Naive thymus-derived CD8-positive, alpha-beta T cell (primary cell): ENCODE results near the gene PYGB. TPM values are rescaled to one million over a fixed set of nuclear protein-coding genes. Genes with fewer than 3 reads are reported as not detected.

ENCODE experiments used
- ATAC-seq, 2 donors: fragments of 150-1000 bp; cut with Tn5 transposase in 1 of 2; sonication (Bioruptor Pico), chemical (Tn5 transposase) in 1 of 2; 1 replicate in 1 of 2; 2 replicates in 1 of 2; pipeline ENCODE4 v1.10.0; 2021; ENCODE audit warnings: mild to moderate bottlenecking in 2 of 2, moderate library complexity in 2 of 2
- POLR2A ChIA-PET: fragments of 350-600 bp; sonication (Branson Sonifier 250); formaldehyde crosslinking; loops from one replicate; lab custom pipeline; 2021; ENCODE audit warnings: antibody characterized with exemption; lab: Charles Lee
- DNase-seq, 10 donors: peaks; one replicate each; pipeline versions ENCODE4 v3.0.0 to v3.0.0-alpha.2; 2020 to 2022
- H3K27ac Mint-ChIP-seq, 10 donors: one replicate each; pipeline ENCODE4 v1.8.0; 2020 to 2022; ENCODE audit warnings: mild to moderate bottlenecking in 10 of 10, mixed read lengths in 10 of 10, moderate library complexity in 4 of 10, inconsistent platforms in 1 of 10
- H3K27me3 Mint-ChIP-seq, 5 donors: one replicate each; pipeline ENCODE4 v1.8.0; 2021 to 2022; ENCODE audit warnings: mixed read lengths in 5 of 5
- H3K36me3 Mint-ChIP-seq, 3 donors: one replicate each; pipeline ENCODE4 v1.8.0; 2020 to 2022; ENCODE audit warnings: mixed read lengths in 3 of 3, mild to moderate bottlenecking in 2 of 3, inconsistent platforms in 1 of 3
- H3K4me1 Mint-ChIP-seq, 4 donors: one replicate each; pipeline ENCODE4 v1.8.0; 2021 to 2022; ENCODE audit warnings: mixed read lengths in 4 of 4
- H3K4me3 Mint-ChIP-seq, 10 donors: one replicate each; pipeline ENCODE4 v1.8.0; 2020 to 2022; ENCODE audit warnings: mild to moderate bottlenecking in 10 of 10, mixed read lengths in 10 of 10, moderate library complexity in 6 of 10, inconsistent platforms in 1 of 10
- H3K9me3 Mint-ChIP-seq, 9 donors: one replicate each; pipeline ENCODE4 v1.8.0; 2020 to 2022; ENCODE audit warnings: mixed read lengths in 9 of 9, mild to moderate bottlenecking in 3 of 9, inconsistent platforms in 1 of 9, moderate library complexity in 1 of 9
- polyA plus RNA-seq, 3 donors: library from polyadenylated mRNA; unstranded; fragments of 300-500 nt; fragmentation: Illumina TruSeq; gene quantifications; one replicate each; pipeline ENCODE4 v1.2.3, GENCODE V29; 2021
- total RNA-seq, 8 experiments: library from RNA in 2 of 8; stranded (reverse) in 2 of 8; gene quantifications; one replicate each; pipeline ENCODE4 v1.2.3 and lab custom pipeline; 2021 to 2026

PYGB gene
- total and polyA plus RNA-seq, 5 experiments from 2014 or later: 39.9 to 107 (median 54.4) TPM

- Mint-ChIP-seq H3K27ac (peak overlapping the region in 4 of 10 donors; percentile 37 to 81 (median 40)), H3K4me1 (peaks cover 2 to 19% (median 6%) of the 10 kb centered on the region in 4 donors), H3K4me3 (no peak overlapping the region), H3K9me3 (no peaks in the 10 kb centered on the region), H3K27me3 (no peaks in the 10 kb centered on the region), H3K36me3 (peaks cover 0 to 71% (median 7%) of the 10 kb centered on the region in 3 donors)
- DNase-seq: peak in 1 of 10 donors; percentile 52
- POLR2A ChIA-PET: no interaction called here
- no peak for ATAC-seq
Observed at GRCh38 chr20:25284131-25284601, 36.3 kb downstream of the PYGB start.

GRCh38 chr20:25285091-25285647 is 37.3 kb downstream of the PYGB start:
- Mint-ChIP-seq H3K27ac (peak overlapping the region in 4 of 10 donors; percentile 9 to 70 (median 64)), H3K9me3 (no peaks in the 10 kb centered on the region), H3K4me3 (no peak overlapping the region), H3K36me3 (peaks cover 0 to 75% (median 7%) of the 10 kb centered on the region in 3 donors), H3K27me3 (no peaks in the 10 kb centered on the region), H3K4me1 (peaks cover 2 to 19% (median 6%) of the 10 kb centered on the region in 4 donors)
- DNase-seq: peak in 1 of 10 donors; percentile 59
- no peak for ATAC-seq
- POLR2A ChIA-PET: no interaction called here

- POLR2A ChIA-PET: no interaction called here
- DNase-seq: peak in 1 of 10 donors; percentile 37
- no peak for ATAC-seq
Observed at GRCh38 chr20:25285856-25286798, 38.2 kb downstream of the PYGB start.

DNA sequence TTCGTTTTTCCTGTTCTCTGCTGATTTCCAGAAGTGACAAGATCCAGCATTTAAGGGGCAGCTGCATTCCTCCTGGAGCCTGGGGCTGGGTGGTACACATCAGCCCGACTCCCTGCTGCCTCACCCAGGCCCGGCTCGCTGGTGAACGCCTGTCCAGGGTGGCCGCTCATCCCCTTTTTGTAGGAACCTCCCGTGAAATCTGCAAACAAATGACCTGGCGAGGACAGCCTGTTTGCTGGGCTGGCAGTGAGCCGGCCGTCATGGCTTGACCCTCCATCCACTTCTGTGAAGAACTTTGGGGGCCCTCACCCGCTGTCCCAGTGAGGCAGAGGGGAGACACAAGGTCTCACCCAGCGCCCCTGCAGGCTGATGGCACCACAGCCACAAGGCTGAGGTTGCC is 39.0 kb downstream of the PYGB start:
- ATAC-seq (no peak), DNase-seq (peak in 1 of 10 donors; percentile 31)
- no peak overlapping the region for H3K4me3 Mint-ChIP-seq
- H3K27me3 Mint-ChIP-seq: no peaks in the 10 kb centered on the region
- peak overlapping the region in 4 of 10 donors; percentile 52 to 83 (median 66) for H3K27ac Mint-ChIP-seq
- peaks cover 2 to 9% (median 6%) of the 10 kb centered on the region in 4 donors for H3K4me1 Mint-ChIP-seq
- H3K9me3 Mint-ChIP-seq: no peaks in the 10 kb centered on the region
- POLR2A ChIA-PET: no interaction called here
- peaks cover 0 to 77% (median 9%) of the 10 kb centered on the region in 3 donors for H3K36me3 Mint-ChIP-seq

More at GRCh38 chr20:25285856-25286798, 38.2 kb downstream of the PYGB start:
- Mint-ChIP-seq H3K27me3 (no peaks in the 10 kb centered on the region), H3K36me3 (peaks cover 0 to 73% (median 7%) of the 10 kb centered on the region in 3 donors), H3K9me3 (no peaks in the 10 kb centered on the region), H3K27ac (peak overlapping the region in 5 of 10 donors; percentile 9 to 81 (median 51)), H3K4me3 (no peak overlapping the region), H3K4me1 (peaks cover 2 to 14% (median 6%) of the 10 kb centered on the region in 4 donors)

DNA sequence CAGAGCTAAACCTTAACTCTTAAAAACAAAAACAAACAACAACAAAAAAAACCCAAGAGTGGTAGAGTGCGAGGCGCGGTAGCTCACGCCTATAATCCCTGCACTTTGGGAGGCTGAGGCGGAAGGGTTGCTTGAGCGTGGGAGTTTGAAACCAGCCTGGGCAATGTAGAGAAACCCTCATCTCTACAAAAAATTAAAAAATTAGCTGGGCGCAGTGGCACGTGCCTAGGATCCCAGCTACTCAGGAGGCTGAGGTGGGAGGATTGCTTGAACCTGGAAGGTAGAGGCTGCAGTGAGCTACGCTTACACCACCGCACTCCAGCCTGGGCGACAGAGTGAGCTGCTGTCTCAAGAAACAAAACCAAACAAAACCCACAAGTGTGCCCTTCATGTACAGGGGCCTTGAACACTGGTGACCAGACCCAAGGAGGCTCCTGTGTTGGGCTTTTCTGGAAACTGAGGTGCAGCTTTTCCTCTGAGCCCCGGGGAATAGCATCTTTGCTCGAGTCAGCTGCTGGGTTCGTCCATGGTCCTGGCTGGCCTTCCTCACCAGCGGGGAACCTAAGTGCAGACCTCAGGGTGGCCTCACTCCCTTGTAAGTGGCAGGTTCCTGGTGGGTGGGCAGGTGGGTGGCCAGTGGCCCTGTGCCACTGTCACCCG is 39.9 kb downstream of the PYGB start:
- POLR2A ChIA-PET: interaction anchor here (1.1 kb wide), 1 partner anchor 29 kb away, joined by 3 read pairs; no protein-coding TSS in a partner anchor
- Mint-ChIP-seq H3K4me1 (peaks cover 0 to 4% (median under 1%) of the 10 kb centered on the region in 4 donors), H3K27me3 (no peaks in the 10 kb centered on the region), H3K27ac (peak overlapping the region in 1 of 10 donors; percentile 27), H3K36me3 (peaks cover 0 to 71% (median 9%) of the 10 kb centered on the region in 3 donors), H3K4me3 (no peak overlapping the region), H3K9me3 (no peaks in the 10 kb centered on the region)
- DNase-seq: peak in 1 of 10 donors; percentile 60
- no peak for ATAC-seq

DNA sequence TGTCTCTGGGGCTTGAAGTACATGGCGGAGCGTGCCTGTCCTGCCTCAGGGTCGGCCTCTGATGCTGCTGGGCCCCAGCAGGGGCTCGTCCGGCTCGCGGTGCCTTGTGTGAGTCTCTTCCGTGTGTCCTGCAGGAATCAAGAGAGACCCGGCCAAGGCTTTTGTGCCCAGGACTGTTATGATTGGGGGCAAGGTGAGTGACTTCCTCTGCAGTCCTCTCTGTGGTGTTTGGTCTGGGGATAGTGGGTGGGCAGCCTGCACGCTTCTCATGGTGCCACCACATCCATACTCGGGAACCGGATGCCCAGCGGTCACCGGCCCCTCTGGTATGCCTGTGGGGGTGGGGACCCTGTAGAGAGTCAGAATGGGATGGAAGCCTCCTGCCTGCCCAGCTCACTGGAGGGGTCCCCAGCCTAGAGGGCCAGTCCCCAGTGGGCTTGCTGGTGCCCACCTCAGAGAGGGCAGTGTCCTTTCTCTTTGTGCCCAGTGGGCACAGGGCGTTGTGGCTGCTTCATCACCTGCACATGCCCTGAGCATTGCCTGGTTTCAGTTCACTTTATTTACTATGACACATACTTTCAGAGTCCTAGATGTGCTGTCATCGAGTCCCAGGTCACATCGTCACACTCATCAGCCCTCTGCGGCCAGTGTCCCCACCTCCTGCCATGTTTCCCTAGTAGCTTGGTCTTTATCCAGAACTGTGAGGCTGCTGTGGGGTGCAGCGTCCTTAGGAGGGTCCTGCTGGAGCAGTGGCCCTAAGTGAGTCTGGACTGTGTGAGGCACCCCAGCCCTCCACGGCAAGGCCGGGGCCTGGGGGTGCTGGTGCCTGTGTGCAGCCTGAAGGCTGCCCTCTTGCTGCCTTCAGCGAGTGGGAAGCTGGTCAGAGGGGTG is 40.7 kb downstream of the PYGB start:
- Mint-ChIP-seq H3K4me1 (peaks cover 0 to 6% (median 2%) of the 10 kb centered on the region in 4 donors), H3K4me3 (no peak overlapping the region), H3K27ac (peak overlapping the region in 2 of 10 donors; percentile 41 to 59), H3K36me3 (peaks cover 0 to 71% (median 9%) of the 10 kb centered on the region in 3 donors), H3K9me3 (no peaks in the 10 kb centered on the region), H3K27me3 (no peaks in the 10 kb centered on the region)
- ATAC-seq: no peak
- peak in 1 of 10 donors; percentile 23 for DNase-seq
- POLR2A ChIA-PET: interaction anchor here (0.6 to 1.1 kb wide), 2 partner anchors 23 to 28 kb away, joined by 3 to 5 read pairs; no protein-coding TSS in a partner anchor

GRCh38 chr20:25289886-25290597 is 42.2 kb downstream of the PYGB start:
- POLR2A ChIA-PET: no interaction called here
- Mint-ChIP-seq H3K27ac (peak overlapping the region in 4 of 10 donors; percentile 51 to 72 (median 59)), H3K4me3 (no peak overlapping the region)

GRCh38 chr20:25290646-25291431 is 43.0 kb downstream of the PYGB start:
- POLR2A ChIA-PET: no interaction called here
- Mint-ChIP-seq H3K9me3 (no peaks in the 10 kb centered on the region), H3K36me3 (peaks cover 0 to 52% (median 5%) of the 10 kb centered on the region in 3 donors), H3K4me3 (no peak overlapping the region), H3K4me1 (peaks cover 0 to 10% (median under 1%) of the 10 kb centered on the region in 4 donors), H3K27me3 (no peaks in the 10 kb centered on the region), H3K27ac (peak overlapping the region in 1 of 10 donors; percentile 72)
- ATAC-seq (no peak), DNase-seq (peak in 1 of 10 donors; percentile 50)

More at GRCh38 chr20:25289886-25290597, 42.2 kb downstream of the PYGB start:
- no peaks in the 10 kb centered on the region for H3K9me3 Mint-ChIP-seq
- DNase-seq (peak in 1 of 10 donors; percentile 11), ATAC-seq (no peak)
- H3K27me3 Mint-ChIP-seq: no peaks in the 10 kb centered on the region
- H3K4me1 Mint-ChIP-seq: peaks cover 0 to 10% (median 3%) of the 10 kb centered on the region in 4 donors
- H3K36me3 Mint-ChIP-seq: peaks cover 0 to 60% (median 5%) of the 10 kb centered on the region in 3 donors

- Mint-ChIP-seq H3K4me3 (no peak overlapping the region), H3K36me3 (peaks cover 0 to 46% (median 5%) of the 10 kb centered on the region in 3 donors)
Observed at GRCh38 chr20:25291432-25292133, 43.7 kb downstream of the PYGB start.

More at GRCh38 chr20:25291432-25292133, 43.7 kb downstream of the PYGB start:
- POLR2A ChIA-PET: no interaction called here
- Mint-ChIP-seq H3K27ac (peak overlapping the region in 3 of 10 donors; percentile 59 to 67 (median 60)), H3K4me1 (peaks cover 0 to 17% (median under 1%) of the 10 kb centered on the region in 4 donors), H3K9me3 (no peaks in the 10 kb centered on the region), H3K27me3 (no peaks in the 10 kb centered on the region)
- DNase-seq (no peak), ATAC-seq (no peak)
